PC-3 (cell line): ENCODE data around the gene CIDEC.

Experiments used
- EZH2 ChIP-seq: fragments of 300-600 bp; sonication (generic); IDR thresholded peaks from one replicate; pipeline ENCODE4 v1.6.1; 2017; ENCODE audit warnings: antibody characterized with exemption, mild to moderate bottlenecking, low read length; ENCODE audit not compliant: unreplicated experiment
- EZH2phosphoT487 ChIP-seq: fragments of 300-600 bp; sonication (generic); IDR thresholded peaks from 2 replicates; pipeline ENCODE4 v1.6.1; 2018; ENCODE audit warnings: mild to moderate bottlenecking, antibody characterized with exemption, low read length, borderline replicate concordance
- TF ChIP-seq, protein P1 (sequence below): fragments of 300-600 bp; sonication (generic); conservative IDR thresholded peaks from 2 replicates; pipeline ENCODE4 v1.5.1; 2017; ENCODE audit warnings: antibody characterized with exemption, low read depth, mild to moderate bottlenecking, low read length

DNA sequence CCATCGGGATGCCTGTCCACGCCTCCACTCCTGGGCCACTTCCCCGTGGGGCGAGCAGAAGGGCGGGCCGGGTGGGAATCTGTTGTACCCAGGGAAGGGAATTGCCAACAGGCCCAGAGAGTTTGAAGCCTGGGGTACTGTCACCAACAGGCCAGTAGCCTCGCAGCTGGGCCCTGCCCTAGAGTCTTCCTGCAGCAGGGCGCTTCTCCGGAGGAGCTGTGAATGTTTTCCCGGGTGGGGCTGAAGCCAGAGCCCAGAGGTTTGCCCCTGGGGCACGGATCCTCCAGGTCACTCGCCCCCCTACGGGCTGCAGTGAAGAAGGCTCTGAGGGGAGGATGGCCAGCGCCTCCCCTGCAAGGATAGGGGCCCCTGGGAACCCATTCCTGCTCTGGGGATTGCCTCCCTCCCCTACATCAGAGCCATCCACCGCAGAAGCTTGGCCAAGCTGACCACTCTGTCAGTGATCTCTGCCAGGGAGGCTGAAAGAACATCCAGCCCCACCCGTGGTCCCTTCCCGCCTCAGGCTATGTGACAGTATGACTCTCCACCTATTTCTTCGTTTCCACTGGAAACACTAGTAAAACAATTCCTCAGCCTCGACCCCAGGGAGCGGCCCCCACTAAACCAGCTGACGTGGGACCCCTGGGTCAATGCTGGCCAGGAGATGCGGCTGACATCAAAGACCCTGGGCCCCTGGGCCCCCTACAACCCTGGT, 16.8 kb downstream of the CIDEC start:
- TF ChIP-seq, protein P1, sequence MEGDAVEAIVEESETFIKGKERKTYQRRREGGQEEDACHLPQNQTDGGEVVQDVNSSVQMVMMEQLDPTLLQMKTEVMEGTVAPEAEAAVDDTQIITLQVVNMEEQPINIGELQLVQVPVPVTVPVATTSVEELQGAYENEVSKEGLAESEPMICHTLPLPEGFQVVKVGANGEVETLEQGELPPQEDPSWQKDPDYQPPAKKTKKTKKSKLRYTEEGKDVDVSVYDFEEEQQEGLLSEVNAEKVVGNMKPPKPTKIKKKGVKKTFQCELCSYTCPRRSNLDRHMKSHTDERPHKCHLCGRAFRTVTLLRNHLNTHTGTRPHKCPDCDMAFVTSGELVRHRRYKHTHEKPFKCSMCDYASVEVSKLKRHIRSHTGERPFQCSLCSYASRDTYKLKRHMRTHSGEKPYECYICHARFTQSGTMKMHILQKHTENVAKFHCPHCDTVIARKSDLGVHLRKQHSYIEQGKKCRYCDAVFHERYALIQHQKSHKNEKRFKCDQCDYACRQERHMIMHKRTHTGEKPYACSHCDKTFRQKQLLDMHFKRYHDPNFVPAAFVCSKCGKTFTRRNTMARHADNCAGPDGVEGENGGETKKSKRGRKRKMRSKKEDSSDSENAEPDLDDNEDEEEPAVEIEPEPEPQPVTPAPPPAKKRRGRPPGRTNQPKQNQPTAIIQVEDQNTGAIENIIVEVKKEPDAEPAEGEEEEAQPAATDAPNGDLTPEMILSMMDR: no peak
- TF ChIP-seq EZH2phosphoT487 (no peak), EZH2 (no peak)
